B cell (primary cell): ENCODE data around the gene LIN52. TPM values are rescaled to one million over a fixed set of nuclear protein-coding genes. Genes with fewer than 3 reads are reported as not detected.
"Not testable (repeated sequence)": the region's sequence is repeated elsewhere in the genome, so short reads cannot be mapped to it uniquely, and the experiment has no call there.

Experiments
- ATAC-seq: fragments of 200-7000 bp; cut with Tn5 transposase; one replicate; pipeline ENCODE4 v1.10.0; 2021; ENCODE audit warnings: low read depth, mild to moderate bottlenecking, moderate number of reproducible peaks, moderate library complexity
- CTCF ChIA-PET: fragments of 350-600 bp; sonication (Branson Sonifier 250); formaldehyde crosslinking; loops from one replicate; lab custom pipeline; 2021; ENCODE audit warnings: antibody characterized with exemption, inconsistent platforms; lab: Charles Lee
- POLR2A ChIA-PET: fragments of 350-600 bp; sonication (Branson Sonifier 250); formaldehyde crosslinking; loops from one replicate; lab custom pipeline; 2021; ENCODE audit warnings: antibody characterized with exemption; lab: Charles Lee
- DNase-seq: peaks from one replicate; pipeline ENCODE4 v3.0.0; 2013
- H2AFZ ChIP-seq: 2 replicates; pipeline ENCODE4 v1.6.1; 2012; ENCODE audit warnings: mild to moderate bottlenecking, low read depth, low read length; ENCODE audit not compliant: insufficient read depth, poor library complexity, severe bottlenecking
- H3K27ac ChIP-seq, 2 donors: 1 replicate in 1 of 2; 2 replicates in 1 of 2; pipeline ENCODE4 v1.5.1; 2012 to 2013; ENCODE audit warnings: low read length in 2 of 2, mild to moderate bottlenecking in 2 of 2, moderate library complexity in 1 of 2
- H3K27me3 ChIP-seq, 4 experiments: fragments of 200-600 bp in 1 of 4; sonication (generic) in 1 of 4; replicated peaks in 1 of 4; 1 replicate in 2 of 4; 2 replicates in 2 of 4; pipeline versions ENCODE4 v1.6.1 to v1.7.0; 2013 to 2016; ENCODE audit warnings: low read length in 3 of 4, mild to moderate bottlenecking in 2 of 4, mixed read lengths in 1 of 4, moderate library complexity in 1 of 4; ENCODE audit not compliant: insufficient read depth in 4 of 4, control insufficient read depth in 3 of 4; ENCODE audit errors: control extremely low read depth in 1 of 4
- H3K36me3 ChIP-seq, 2 experiments: replicated peaks in 1 of 2; 1 replicate in 1 of 2; 2 replicates in 1 of 2; pipeline versions ENCODE4 v1.6.1 to v1.7.1; 2013; ENCODE audit warnings: low read length in 1 of 2; ENCODE audit not compliant: insufficient read depth in 2 of 2, control insufficient read depth in 1 of 2; ENCODE audit errors: control extremely low read depth in 1 of 2, extremely low read depth in 1 of 2
- H3K4me1 ChIP-seq, 2 donors: fragments of 200-600 bp in 1 of 2; sonication (generic) in 1 of 2; 1 replicate in 1 of 2; 2 replicates in 1 of 2; pipeline versions ENCODE4 v1.5.1 to v1.6.1; 2013 to 2017; ENCODE audit warnings: low read length in 2 of 2; ENCODE audit not compliant: control insufficient read depth in 2 of 2, insufficient read depth in 2 of 2
- H3K4me2 ChIP-seq: replicated peaks from 2 replicates; pipeline ENCODE3; 2012; ENCODE audit warnings: mild to moderate bottlenecking, low read depth, low read length; ENCODE audit not compliant: poor library complexity, severe bottlenecking
- H3K4me3 ChIP-seq, 5 experiments: fragments of 200-600 bp in 1 of 5; sonication (generic) in 1 of 5; 1 replicate in 3 of 5; 2 replicates in 2 of 5; pipeline versions ENCODE4 v1.5.1 to v1.7.0; 2011 to 2016; ENCODE audit warnings: low read length in 4 of 5, mild to moderate bottlenecking in 4 of 5, low read depth in 2 of 5, control low read depth in 1 of 5, moderate library complexity in 1 of 5; ENCODE audit not compliant: insufficient read depth in 1 of 5; ENCODE audit errors: control extremely low read depth in 1 of 5, extremely low read depth in 1 of 5
- H3K79me2 ChIP-seq: fragments of 200-600 bp; sonication (generic); one replicate; pipeline ENCODE4 v1.6.0; 2016; ENCODE audit warnings: low read length; ENCODE audit not compliant: control insufficient read depth, insufficient read depth
- H3K9ac ChIP-seq: fragments of 200-600 bp; sonication (generic); 2 replicates; pipeline ENCODE4 v1.6.1; 2017; ENCODE audit warnings: mild to moderate bottlenecking, low read length, moderate library complexity
- H3K9me3 ChIP-seq, 3 donors: one replicate each; pipeline versions ENCODE4 v1.6.1 to v1.7.1; 2013; ENCODE audit warnings: low read length in 2 of 3; ENCODE audit not compliant: control insufficient read depth in 2 of 3, insufficient read depth in 1 of 3; ENCODE audit errors: control extremely low read depth in 1 of 3
- H4K20me1 ChIP-seq: 2 replicates; pipeline ENCODE4 v1.6.0; 2012; ENCODE audit warnings: mild to moderate bottlenecking, low read length; ENCODE audit not compliant: insufficient read depth, control insufficient read depth, poor library complexity, severe bottlenecking
- H3K27ac Mint-ChIP-seq: one replicate; pipeline ENCODE4 v1.8.0; 2021; ENCODE audit warnings: mixed read lengths
- H3K27me3 Mint-ChIP-seq: one replicate; pipeline ENCODE4 v1.8.0; 2021; ENCODE audit warnings: mixed read lengths
- H3K4me1 Mint-ChIP-seq: one replicate; pipeline ENCODE4 v1.8.0; 2021; ENCODE audit warnings: mixed read lengths
- H3K4me3 Mint-ChIP-seq: one replicate; pipeline ENCODE4 v1.8.0; 2021; ENCODE audit warnings: mixed read lengths
- H3K9me3 Mint-ChIP-seq: one replicate; pipeline ENCODE4 v1.8.0; 2022; ENCODE audit warnings: mixed read lengths; ENCODE audit not compliant: insufficient read depth
- CTCF ChIP-seq: fragments of 200-600 bp; IDR thresholded peaks from one replicate; pipeline ENCODE4 v1.8.0; 2022; ENCODE audit warnings: antibody characterized with exemption, mild to moderate bottlenecking
- EZH2 ChIP-seq: IDR thresholded peaks from 2 replicates; pipeline ENCODE4 v1.6.1; 2012; ENCODE audit warnings: borderline replicate concordance, low read depth, mild to moderate bottlenecking, moderate library complexity, low read length; ENCODE audit not compliant: insufficient read depth, poor library complexity, severe bottlenecking
- WGBS: methylation state at CpG from one replicate; pipeline ENCODE4 v1.1.5; 2013; ENCODE audit warnings: missing lambda C conversion rate; ENCODE audit not compliant: insufficient coverage; 5-methylcytosine and 5-hydroxymethylcytosine counted together
- intact Hi-C: fragments of 100-400 bp; cut with micrococcal nuclease; formaldehyde crosslinking; loops from one replicate; pipeline ENCODE4 v1.10.0; 2022
- polyA plus RNA-seq: library from polyadenylated mRNA; depleted of rRNA; stranded (reverse); fragments of >200 nt; gene quantifications from 2 replicates; pipeline ENCODE4 v1.2.3, GENCODE V29; 2012
- total RNA-seq, 2 donors: library from RNA; stranded (reverse); fragments of 120-200 nt in 1 of 2; gene quantifications; 1 replicate in 1 of 2; 2 replicates in 1 of 2; pipeline versions ENCODE4 v1.2.3 to v1.2.4, GENCODE V29; 2013 to 2022

LIN52 gene
- total and polyA plus RNA-seq, 2 donors (not counting 1 experiment from before 2014, with no cell fraction given), result 3.9 to 13.1 TPM

DNA sequence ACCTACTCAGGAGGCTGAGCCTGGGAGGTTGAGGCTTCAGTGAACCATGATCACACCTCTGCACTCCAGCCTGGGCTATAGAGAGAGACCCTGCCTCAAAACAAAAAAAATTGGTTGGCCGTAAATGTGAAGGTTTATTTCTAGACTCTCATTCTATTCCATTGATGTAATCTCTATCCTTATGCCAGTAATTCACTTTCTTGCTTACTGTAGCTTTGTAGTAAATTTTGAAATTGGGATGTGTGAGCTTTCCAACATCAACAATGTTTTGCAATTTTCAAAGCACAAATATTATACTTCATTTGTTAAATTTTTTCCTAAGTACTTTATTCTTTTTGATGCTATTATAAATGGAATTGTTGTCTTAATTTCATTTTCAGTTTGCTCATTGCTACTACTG lies 24.6 kb downstream of the LIN52 start:
- CTCF ChIA-PET, result interaction anchor here (1.4 to 2.7 kb wide), 2 partner anchors 9 to 143 kb away, joined by 4 to 10 read pairs; no protein-coding TSS in a partner anchor
- TF ChIP-seq CTCF (no peak), EZH2 (no peak)
- no peak overlapping the region for H3K27ac ChIP-seq
- H3K9me3 ChIP-seq, result no peaks in the 10 kb centered on the region
- no peaks in the 10 kb centered on the region for H3K4me1 ChIP-seq
- H3K27ac Mint-ChIP-seq, result no peak overlapping the region
- H4K20me1 ChIP-seq, result no peaks in the 10 kb centered on the region
- no peaks in the 10 kb centered on the region for H3K4me1 Mint-ChIP-seq
- H3K27me3 ChIP-seq, result no peaks in the 10 kb centered on the region
- no peaks in the 10 kb centered on the region for H3K27me3 Mint-ChIP-seq
- H3K4me3 ChIP-seq, result no peak overlapping the region
- ATAC-seq, result no peak
- no CpG with 5 or more reads among the region's 1 CpG for WGBS
- intact Hi-C loops, result no loop called here
- no peaks in the 10 kb centered on the region for H3K9me3 Mint-ChIP-seq
- no peak overlapping the region for H3K9ac ChIP-seq
- POLR2A ChIA-PET, result no interaction called here
- H3K4me3 Mint-ChIP-seq, result no peak overlapping the region
- H3K36me3 ChIP-seq, result peaks cover 0 to 14% of the 10 kb centered on the region in 2 experiments
- no peaks in the 10 kb centered on the region for H3K79me2 ChIP-seq
- no peak overlapping the region for H2AFZ ChIP-seq
- no peak overlapping the region for H3K4me2 ChIP-seq
- DNase-seq, result no peak

DNA sequence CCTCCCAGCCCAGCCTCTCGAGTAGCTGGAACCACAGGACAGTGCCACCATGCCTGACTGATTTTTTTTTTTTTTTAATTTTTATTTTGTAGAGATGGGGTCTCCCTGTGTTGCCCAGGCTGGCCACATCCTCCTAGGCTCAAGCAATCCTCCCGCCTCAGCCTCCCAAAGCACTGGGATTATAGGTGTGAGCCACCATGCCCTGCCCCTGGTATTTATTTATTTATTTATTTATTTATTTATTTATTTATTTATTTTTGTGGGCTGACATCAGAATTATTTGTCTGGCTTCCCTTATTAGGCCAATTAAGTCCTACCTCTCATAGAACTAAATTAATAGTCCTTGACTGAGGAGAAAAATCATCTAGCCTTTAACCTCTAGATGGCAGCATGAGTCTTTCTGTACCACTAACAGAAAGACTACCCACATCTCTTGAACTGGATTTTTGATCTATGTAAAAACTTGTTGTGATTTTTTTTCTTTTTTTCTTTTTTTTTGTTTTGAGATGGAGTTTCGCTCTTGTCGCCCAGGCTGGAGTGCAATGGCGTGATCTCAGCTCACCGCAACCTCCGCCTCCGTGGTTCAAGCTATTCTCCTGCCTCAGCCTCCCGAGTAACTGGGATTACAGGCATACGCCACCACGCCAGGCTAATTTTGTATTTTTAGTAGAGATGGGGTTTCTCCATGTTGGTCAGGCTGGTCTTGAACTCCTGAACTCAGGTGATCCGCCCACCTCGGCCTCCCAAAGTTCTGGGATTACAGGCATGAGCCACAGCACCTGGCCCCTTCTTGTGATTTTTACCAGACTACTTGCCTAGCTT lies 26.9 kb downstream of the LIN52 start:
- POLR2A ChIA-PET, result not testable (repeated sequence)

More for the DNA sequence above, 26.9 kb downstream of the LIN52 start:
- not testable (repeated sequence) for H3K4me3 Mint-ChIP-seq, H3K4me1 Mint-ChIP-seq, H3K4me1 ChIP-seq, H3K9me3 ChIP-seq, H4K20me1 ChIP-seq, H2AFZ ChIP-seq, H3K27me3 Mint-ChIP-seq, H3K9me3 Mint-ChIP-seq, H3K27ac ChIP-seq, H3K79me2 ChIP-seq, H3K27me3 ChIP-seq, H3K4me3 ChIP-seq, H3K27ac Mint-ChIP-seq, H3K4me2 ChIP-seq, H3K9ac ChIP-seq, ATAC-seq
- H3K36me3 ChIP-seq, result peaks cover 0 to 12% of the 10 kb centered on the region in 2 experiments
- 90% methylated on average over 9 of the region's 13 CpGs for WGBS
- intact Hi-C loops, result loop anchor here (1.0 kb wide), 1 partner anchor 146 kb away; no protein-coding TSS in a partner anchor
- peak; percentile 52 for DNase-seq
- CTCF ChIA-PET, result interaction anchor here (0.6 to 2.2 kb wide), 17 partner anchors 9 to 737 kb away, joined by 3 to 16 read pairs (median 4); no protein-coding TSS in a partner anchor
- peak; percentile 65 for TF ChIP-seq CTCF
